Activated B cell treated with CpG ODN at 0.5 μM for 24 hours (primary cell): ENCODE results near the gene SLCO2A1. TPM values are rescaled to one million over a fixed set of nuclear protein-coding genes. Genes with fewer than 3 reads are reported as not detected.

Experiments
- ATAC-seq: fragments of 200-7000 bp; cut with Tn5 transposase; one replicate; pipeline ENCODE4 v1.10.0; 2021; ENCODE audit warnings: low read depth, mild to moderate bottlenecking, moderate library complexity
- CTCF ChIA-PET: fragments of 350-600 bp; sonication (Branson Sonifier 250); formaldehyde crosslinking; loops from one replicate; lab custom pipeline; 2021; ENCODE audit warnings: antibody characterized with exemption; lab: Charles Lee
- POLR2A ChIA-PET: fragments of 350-600 bp; sonication (Branson Sonifier 250); formaldehyde crosslinking; loops from one replicate; lab custom pipeline; 2021; ENCODE audit warnings: antibody characterized with exemption; lab: Charles Lee
- DNase-seq: peaks from one replicate; pipeline ENCODE4 v3.0.0; 2022
- H3K27ac Mint-ChIP-seq: one replicate; pipeline ENCODE4 v1.8.0; 2020; ENCODE audit warnings: mixed read lengths
- H3K27me3 Mint-ChIP-seq: one replicate; pipeline ENCODE4 v1.8.0; 2021; ENCODE audit warnings: mixed read lengths
- H3K36me3 Mint-ChIP-seq: one replicate; pipeline ENCODE4 v1.8.0; 2021; ENCODE audit warnings: low read depth, mixed read lengths
- H3K4me1 Mint-ChIP-seq: one replicate; pipeline ENCODE4 v1.8.0; 2021; ENCODE audit warnings: mixed read lengths
- H3K4me3 Mint-ChIP-seq: one replicate; pipeline ENCODE4 v1.8.0; 2020; ENCODE audit warnings: mild to moderate bottlenecking, mixed read lengths
- H3K9me3 Mint-ChIP-seq: one replicate; pipeline ENCODE4 v1.8.0; 2020; ENCODE audit warnings: mixed read lengths
- intact Hi-C: fragments of 100-400 bp; cut with micrococcal nuclease; formaldehyde crosslinking; loops from one replicate; pipeline ENCODE4 v1.15.1; 2024
- total RNA-seq: library from RNA; stranded (reverse); gene quantifications from 2 replicates; pipeline ENCODE4 v1.2.3, GENCODE V29; 2022
- TF ChIP-seq, protein P1 (sequence below): fragments of 200-600 bp; IDR thresholded peaks from one replicate; pipeline ENCODE4 v1.8.0; 2022; ENCODE audit warnings: antibody characterized with exemption, mild to moderate bottlenecking

The SLCO2A1 gene
- total RNA-seq, 1 donor from 2014 or later = not detected

DNA sequence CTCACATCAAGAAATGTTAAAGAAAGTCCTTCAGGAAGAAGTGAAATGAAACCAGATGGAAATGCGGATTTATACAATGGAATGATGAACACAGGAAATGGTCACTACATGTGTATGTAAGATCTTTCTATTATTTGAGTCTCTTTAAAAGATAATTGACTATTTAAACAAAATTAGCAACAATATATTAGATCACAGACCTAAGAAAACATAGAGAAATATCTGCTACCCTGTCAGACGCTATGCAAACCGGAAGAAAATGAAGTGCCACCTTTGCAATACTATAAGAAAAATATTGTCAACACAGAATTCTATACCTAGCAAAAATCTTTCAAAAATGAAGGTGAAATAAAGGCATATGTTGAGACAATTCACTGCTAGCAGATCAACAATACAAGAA is 151.2 kb downstream of the SLCO2A1 start:
- no peaks in the 10 kb centered on the region for H3K4me1 Mint-ChIP-seq
- no peak overlapping the region for H3K4me3 Mint-ChIP-seq
- POLR2A ChIA-PET = no interaction called here
- intact Hi-C loops = no loop called here
- CTCF ChIA-PET = no interaction called here
- peaks cover 14% of the 10 kb centered on the region for H3K9me3 Mint-ChIP-seq
- no peaks in the 10 kb centered on the region for H3K36me3 Mint-ChIP-seq
- H3K27me3 Mint-ChIP-seq = peaks cover 11% of the 10 kb centered on the region
- no peak overlapping the region for H3K27ac Mint-ChIP-seq
- TF ChIP-seq, protein P1, sequence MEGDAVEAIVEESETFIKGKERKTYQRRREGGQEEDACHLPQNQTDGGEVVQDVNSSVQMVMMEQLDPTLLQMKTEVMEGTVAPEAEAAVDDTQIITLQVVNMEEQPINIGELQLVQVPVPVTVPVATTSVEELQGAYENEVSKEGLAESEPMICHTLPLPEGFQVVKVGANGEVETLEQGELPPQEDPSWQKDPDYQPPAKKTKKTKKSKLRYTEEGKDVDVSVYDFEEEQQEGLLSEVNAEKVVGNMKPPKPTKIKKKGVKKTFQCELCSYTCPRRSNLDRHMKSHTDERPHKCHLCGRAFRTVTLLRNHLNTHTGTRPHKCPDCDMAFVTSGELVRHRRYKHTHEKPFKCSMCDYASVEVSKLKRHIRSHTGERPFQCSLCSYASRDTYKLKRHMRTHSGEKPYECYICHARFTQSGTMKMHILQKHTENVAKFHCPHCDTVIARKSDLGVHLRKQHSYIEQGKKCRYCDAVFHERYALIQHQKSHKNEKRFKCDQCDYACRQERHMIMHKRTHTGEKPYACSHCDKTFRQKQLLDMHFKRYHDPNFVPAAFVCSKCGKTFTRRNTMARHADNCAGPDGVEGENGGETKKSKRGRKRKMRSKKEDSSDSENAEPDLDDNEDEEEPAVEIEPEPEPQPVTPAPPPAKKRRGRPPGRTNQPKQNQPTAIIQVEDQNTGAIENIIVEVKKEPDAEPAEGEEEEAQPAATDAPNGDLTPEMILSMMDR = no peak
- DNase-seq (no peak), ATAC-seq (no peak)

Other genes with a start within 250 kb of the SLCO2A1 start
- gene SRPRB, start 224.1 kb downstream of the SLCO2A1 start, total RNA-seq = 36.5 and 38.5 TPM in 2 replicates
- not detected in 2 replicates for gene RAB6B, start 134.0 kb downstream of the SLCO2A1 start, total RNA-seq
- 34.0 and 38.8 TPM in 2 replicates for gene RYK, start 220.9 kb upstream of the SLCO2A1 start, total RNA-seq